ENCODE results near the gene TM7SF2.

DNA sequence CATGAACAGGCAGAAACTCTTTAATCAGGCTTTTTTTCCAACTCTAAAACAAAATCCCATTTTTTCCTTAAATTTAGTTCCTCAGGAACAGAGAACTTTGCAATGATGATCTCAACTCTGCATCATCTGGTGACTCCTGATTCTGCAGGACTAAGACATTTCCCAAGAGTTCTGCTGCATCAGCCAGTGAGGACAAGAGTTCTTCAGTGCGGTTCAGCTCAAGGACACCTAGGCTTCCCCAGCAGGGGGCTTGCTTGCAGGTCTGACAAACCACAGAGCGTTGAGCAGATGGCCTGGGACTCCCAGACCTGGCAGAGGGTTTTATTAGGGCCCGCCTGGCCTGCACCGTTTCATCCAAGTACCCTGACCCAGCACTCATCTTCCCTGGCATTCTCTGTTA lies 34.2 kb upstream of the TM7SF2 start:
- TF ChIP-seq CTCF (IDR thresholded peaks at IDR 0.05; ENCODE audit: low read depth, low read length) (no peak), POLR2A (IDR thresholded peaks at IDR 0.05; ENCODE audit: extremely low read depth, insufficient read length) (no peak), MYC (IDR thresholded peaks at IDR 0.05; ENCODE audit: low read depth, low read length) (no peak)
